Measurements from ENCODE around the gene GBGT1. TPM values are rescaled to one million over a fixed set of nuclear protein-coding genes. Genes with fewer than 3 reads are reported as not detected.

Gene GBGT1
- total RNA-seq, 1 donor from 2014 or later = 6.3 TPM

DNA sequence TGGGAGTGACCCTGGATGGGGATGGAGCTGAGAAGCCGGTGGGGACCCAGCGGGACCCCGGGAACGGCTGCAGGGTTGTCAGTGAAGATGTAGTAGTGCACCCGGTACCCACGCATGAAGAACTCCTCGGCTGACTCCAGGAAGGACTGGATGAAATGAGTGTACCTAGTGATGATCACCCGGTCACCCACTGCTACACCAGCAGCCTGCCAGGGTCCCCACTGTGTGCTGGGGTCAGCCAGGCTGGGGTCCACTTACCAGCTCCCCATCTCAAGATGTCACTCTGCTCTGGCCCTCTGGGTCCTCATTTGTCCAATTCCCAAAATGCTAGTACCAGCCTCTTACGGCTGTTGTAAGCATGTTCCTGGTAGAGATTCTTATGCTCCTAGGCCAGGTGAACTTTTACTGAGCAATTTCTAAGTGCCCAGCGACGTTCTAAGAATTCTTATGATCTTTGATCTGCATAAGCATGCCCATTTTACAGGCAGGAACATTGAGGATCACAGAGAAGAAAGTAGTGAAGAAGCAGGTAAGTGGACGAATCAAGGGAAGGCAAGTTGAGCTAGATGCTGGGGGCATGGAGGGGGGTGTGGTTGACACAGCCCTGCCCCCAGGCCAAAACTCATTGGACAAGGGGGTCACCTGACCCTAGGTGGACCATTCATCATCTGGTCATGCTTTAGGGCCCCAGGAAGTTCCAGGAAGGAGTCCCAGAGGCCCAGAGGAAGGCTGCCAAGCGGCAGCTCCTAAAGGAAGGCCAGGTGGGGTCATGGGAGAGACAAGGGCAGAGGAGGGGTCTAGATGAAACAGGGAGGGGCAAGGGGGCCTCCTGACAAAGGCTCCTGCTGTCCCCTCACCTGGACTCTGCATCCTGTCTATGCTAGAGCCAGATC, 9.4 kb downstream of the GBGT1 start:
- peak; percentile 13 for DNase-seq
- no peak overlapping the region for H3K27ac ChIP-seq (replicated peaks)

DNA sequence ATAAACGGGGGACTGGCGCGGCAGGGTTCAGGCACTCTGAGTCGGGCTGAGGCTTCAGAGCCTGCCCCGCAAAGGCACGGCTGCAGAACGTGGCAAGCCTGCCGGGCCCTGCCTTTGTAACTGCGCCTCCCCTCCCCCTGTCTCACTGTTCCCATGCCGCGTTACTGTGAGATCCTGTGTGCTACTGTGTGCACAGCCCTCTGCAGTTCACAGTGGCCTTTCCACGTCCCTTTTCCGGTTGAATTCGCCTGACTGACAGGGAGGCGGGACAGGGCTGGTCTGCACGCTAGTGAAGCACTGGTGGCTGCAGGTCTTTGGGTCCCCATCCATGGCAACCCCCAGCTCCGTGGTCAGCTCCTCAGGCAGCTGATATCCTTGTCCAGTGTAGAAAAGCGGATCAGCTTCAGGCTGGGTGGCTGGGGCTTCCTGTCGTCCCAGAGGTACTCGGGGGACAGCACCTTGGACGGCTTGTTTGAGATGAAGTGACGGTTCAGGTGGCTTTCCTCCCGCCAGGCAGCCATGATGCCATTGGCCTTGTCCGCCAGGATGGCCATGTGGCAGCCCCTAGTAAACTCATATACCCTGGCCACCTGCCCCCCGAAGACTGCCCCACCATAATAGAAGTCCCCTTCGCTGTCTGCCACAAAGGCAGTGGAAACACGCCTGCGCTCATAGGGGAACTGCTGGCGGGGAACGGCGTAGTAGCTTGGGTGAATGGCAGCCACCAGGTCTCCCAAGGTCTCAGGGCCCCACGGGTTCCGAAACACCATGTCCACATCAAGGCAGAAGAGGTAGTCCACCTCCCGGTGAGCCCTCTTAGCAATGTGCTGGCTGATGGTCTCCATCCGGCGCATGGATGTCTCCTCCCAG, 10.3 kb downstream of the GBGT1 start:
- H3K4me1 ChIP-seq = peaks cover 15% of the 10 kb centered on the region
- H3K9me3 ChIP-seq (replicated peaks) = no peaks in the 10 kb centered on the region
- no peaks in the 10 kb centered on the region for H3K27me3 ChIP-seq (ENCODE audit: low read depth)
- intact Hi-C loops (cut with micrococcal nuclease) = no loop called here
- H3K27ac ChIP-seq (replicated peaks) = peak overlapping the region; percentile 54
- TF ChIP-seq, protein P1, sequence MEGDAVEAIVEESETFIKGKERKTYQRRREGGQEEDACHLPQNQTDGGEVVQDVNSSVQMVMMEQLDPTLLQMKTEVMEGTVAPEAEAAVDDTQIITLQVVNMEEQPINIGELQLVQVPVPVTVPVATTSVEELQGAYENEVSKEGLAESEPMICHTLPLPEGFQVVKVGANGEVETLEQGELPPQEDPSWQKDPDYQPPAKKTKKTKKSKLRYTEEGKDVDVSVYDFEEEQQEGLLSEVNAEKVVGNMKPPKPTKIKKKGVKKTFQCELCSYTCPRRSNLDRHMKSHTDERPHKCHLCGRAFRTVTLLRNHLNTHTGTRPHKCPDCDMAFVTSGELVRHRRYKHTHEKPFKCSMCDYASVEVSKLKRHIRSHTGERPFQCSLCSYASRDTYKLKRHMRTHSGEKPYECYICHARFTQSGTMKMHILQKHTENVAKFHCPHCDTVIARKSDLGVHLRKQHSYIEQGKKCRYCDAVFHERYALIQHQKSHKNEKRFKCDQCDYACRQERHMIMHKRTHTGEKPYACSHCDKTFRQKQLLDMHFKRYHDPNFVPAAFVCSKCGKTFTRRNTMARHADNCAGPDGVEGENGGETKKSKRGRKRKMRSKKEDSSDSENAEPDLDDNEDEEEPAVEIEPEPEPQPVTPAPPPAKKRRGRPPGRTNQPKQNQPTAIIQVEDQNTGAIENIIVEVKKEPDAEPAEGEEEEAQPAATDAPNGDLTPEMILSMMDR (IDR thresholded peaks at IDR 0.05; ENCODE audit: borderline replicate concordance) = no peak
- no peak for DNase-seq
- peaks cover 8% of the 10 kb centered on the region for H3K36me3 ChIP-seq
- no peak overlapping the region for H3K4me3 ChIP-seq

More for the DNA sequence above, 9.4 kb downstream of the GBGT1 start:
- intact Hi-C loops (cut with micrococcal nuclease) = no loop called here
- H3K27me3 ChIP-seq (ENCODE audit: low read depth) = no peaks in the 10 kb centered on the region
- TF ChIP-seq, protein P1 (IDR thresholded peaks at IDR 0.05; ENCODE audit: borderline replicate concordance) = no peak
- no peaks in the 10 kb centered on the region for H3K9me3 ChIP-seq (replicated peaks)
- H3K36me3 ChIP-seq = peaks cover 8% of the 10 kb centered on the region
- H3K4me3 ChIP-seq = no peak overlapping the region
- H3K4me1 ChIP-seq = peaks cover 10% of the 10 kb centered on the region

GRCh38 chr9:133151601-133152525, 11.9 kb downstream of the GBGT1 start:
- DNase-seq = no peak
- Histone ChIP-seq H3K27me3 (ENCODE audit: low read depth) (no peaks in the 10 kb centered on the region), H3K27ac (replicated peaks) (peak overlapping the region; percentile 54), H3K4me3 (no peak overlapping the region), H3K4me1 (peaks cover 31% of the 10 kb centered on the region), H3K36me3 (no peaks in the 10 kb centered on the region), H3K9me3 (replicated peaks) (no peaks in the 10 kb centered on the region)
- intact Hi-C loops (cut with micrococcal nuclease) = no loop called here
- TF ChIP-seq, protein P1 (IDR thresholded peaks at IDR 0.05; ENCODE audit: borderline replicate concordance) = no peak

- no peaks in the 10 kb centered on the region for H3K36me3 ChIP-seq
- peaks cover 34% of the 10 kb centered on the region for H3K4me1 ChIP-seq
- H3K9me3 ChIP-seq (replicated peaks) = no peaks in the 10 kb centered on the region
- H3K27ac ChIP-seq (replicated peaks) = peak overlapping the region; percentile 54
- TF ChIP-seq, protein P1 (IDR thresholded peaks at IDR 0.05; ENCODE audit: borderline replicate concordance) = no peak
- no peak overlapping the region for H3K4me3 ChIP-seq
- intact Hi-C loops (cut with micrococcal nuclease) = no loop called here
- H3K27me3 ChIP-seq (ENCODE audit: low read depth) = no peaks in the 10 kb centered on the region
- no peak for DNase-seq
These were observed 12.7 kb downstream of the GBGT1 start for GRCh38 chr9:133151041-133151440.
